Muscle layer of duodenum (tissue), 2 donors: ENCODE data around the gene C1QTNF12.

Experiments used
- H3K27ac ChIP-seq: one replicate; pipeline ENCODE4 v1.7.0; 2013; ENCODE audit warnings: mild to moderate bottlenecking, low read length
- H3K27me3 ChIP-seq: one replicate; pipeline ENCODE4 v1.7.0; 2013; ENCODE audit warnings: low read depth, mild to moderate bottlenecking, control low read depth, low read length
- H3K36me3 ChIP-seq, 2 donors: one replicate each; pipeline ENCODE4 v1.7.0; 2013; ENCODE audit warnings: low read length in 2 of 2, control low read depth in 1 of 2, mild to moderate bottlenecking in 1 of 2; ENCODE audit not compliant: insufficient read depth in 2 of 2, control insufficient read depth in 1 of 2
- H3K4me1 ChIP-seq, 2 donors: one replicate each; pipeline ENCODE4 v1.7.0; 2013; ENCODE audit warnings: low read length in 2 of 2, mild to moderate bottlenecking in 2 of 2, control low read depth in 1 of 2, moderate library complexity in 1 of 2; ENCODE audit not compliant: insufficient read depth in 2 of 2, control insufficient read depth in 1 of 2
- H3K4me3 ChIP-seq, 2 donors: one replicate each; pipeline ENCODE4 v1.7.0; 2013; ENCODE audit warnings: low read length in 2 of 2, low read depth in 1 of 2, mild to moderate bottlenecking in 1 of 2
- H3K9me3 ChIP-seq, 2 donors: one replicate each; pipeline ENCODE4 v1.7.0; 2013; ENCODE audit warnings: low read length in 2 of 2, control low read depth in 1 of 2, mild to moderate bottlenecking in 1 of 2; ENCODE audit not compliant: control insufficient read depth in 1 of 2
- donor health status: healthy.

Gene C1QTNF12

DNA sequence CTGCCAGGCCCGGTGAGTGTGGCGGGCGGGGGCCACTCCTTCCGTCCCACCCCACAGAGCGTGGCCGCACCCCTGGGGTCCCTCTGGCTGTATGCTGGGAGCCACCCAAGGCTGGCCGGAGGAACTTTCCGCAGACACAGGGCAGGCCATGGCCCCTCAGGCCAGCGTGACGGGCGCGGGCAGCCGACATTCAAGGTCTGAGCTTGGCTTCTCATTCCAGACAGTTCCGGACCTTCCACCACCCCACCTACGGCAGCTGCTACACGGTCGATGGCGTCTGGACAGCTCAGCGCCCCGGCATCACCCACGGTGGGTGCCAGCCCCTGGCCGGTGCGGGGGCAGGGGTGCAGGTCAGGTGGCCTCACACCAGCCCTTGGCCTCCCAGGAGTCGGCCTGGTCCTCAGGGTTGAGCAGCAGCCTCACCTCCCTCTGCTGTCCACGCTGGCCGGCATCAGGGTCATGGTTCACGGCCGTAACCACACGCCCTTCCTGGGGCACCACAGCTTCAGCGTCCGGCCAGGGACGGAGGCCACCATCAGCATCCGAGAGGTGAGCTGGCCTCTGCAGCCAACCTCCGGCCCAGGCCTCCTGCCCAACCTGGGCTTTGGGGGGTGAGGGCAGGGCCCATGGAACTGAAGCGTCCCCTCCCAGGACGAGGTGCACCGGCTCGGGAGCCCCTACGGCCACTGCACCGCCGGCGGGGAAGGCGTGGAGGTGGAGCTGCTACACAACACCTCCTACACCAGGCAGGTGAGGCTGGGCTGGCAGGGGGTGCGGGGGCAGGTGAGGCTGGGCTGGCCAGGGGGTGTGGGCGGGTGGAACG is 41.0 kb upstream of the C1QTNF12 start:
- H3K4me3 ChIP-seq, result no peak overlapping the region
- H3K27ac ChIP-seq, result no peak overlapping the region
- peaks cover 0 to 8% of the 10 kb centered on the region in 2 donors for H3K4me1 ChIP-seq
- no peaks in the 10 kb centered on the region for H3K36me3 ChIP-seq
- no peaks in the 10 kb centered on the region for H3K27me3 ChIP-seq
- H3K9me3 ChIP-seq, result no peaks in the 10 kb centered on the region

DNA sequence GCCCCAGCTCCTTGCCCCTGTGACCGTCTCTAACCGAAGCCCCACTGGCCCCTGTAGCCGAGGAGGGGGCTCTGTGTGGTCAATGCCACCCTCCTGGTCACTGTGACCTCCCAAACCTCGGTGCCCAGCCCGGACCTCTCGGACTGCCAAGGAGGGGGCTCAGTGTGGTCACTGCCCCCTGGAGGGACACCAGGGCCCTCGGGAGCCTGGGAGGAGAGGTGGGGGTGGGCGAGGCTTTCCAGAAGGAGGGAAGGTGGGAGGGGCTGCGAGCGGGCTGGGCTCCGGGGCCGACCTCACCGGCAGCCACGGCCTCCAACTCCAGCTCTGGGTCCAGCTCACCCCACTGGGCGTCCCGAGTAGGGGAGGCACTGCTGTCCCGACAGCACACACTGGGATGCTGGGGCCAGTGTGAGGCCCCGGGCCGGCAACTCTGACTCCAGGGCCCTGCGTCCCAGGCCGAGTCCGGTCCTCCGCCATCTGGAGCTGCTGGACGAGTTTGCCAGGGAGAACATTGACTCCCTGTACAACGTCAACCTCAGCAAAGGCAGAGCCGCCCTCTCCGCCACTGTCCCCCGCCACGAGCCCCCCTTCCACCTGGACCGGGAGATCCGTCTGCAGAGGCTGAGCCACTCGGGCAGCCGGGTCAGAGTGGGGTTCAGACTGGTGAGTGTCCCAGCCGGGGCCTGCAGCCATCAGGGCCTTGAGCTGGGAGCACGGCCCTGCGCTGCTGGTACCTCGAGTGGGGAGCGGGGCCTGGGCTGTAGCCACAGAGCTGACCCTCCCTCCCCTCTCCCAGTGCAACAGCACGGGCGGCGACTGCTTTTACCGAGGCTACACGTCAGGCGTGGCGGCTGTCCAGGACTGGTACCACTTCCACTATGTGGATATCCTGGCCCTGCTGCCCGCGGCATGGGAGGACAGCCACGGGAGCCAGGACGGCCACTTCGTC is 40.1 kb upstream of the C1QTNF12 start:
- H3K4me1 ChIP-seq, result peaks cover 0 to 5% of the 10 kb centered on the region in 2 donors
- no peaks in the 10 kb centered on the region for H3K27me3 ChIP-seq
- no peaks in the 10 kb centered on the region for H3K9me3 ChIP-seq
- no peaks in the 10 kb centered on the region for H3K36me3 ChIP-seq
- H3K4me3 ChIP-seq, result no peak overlapping the region
- no peak overlapping the region for H3K27ac ChIP-seq

DNA sequence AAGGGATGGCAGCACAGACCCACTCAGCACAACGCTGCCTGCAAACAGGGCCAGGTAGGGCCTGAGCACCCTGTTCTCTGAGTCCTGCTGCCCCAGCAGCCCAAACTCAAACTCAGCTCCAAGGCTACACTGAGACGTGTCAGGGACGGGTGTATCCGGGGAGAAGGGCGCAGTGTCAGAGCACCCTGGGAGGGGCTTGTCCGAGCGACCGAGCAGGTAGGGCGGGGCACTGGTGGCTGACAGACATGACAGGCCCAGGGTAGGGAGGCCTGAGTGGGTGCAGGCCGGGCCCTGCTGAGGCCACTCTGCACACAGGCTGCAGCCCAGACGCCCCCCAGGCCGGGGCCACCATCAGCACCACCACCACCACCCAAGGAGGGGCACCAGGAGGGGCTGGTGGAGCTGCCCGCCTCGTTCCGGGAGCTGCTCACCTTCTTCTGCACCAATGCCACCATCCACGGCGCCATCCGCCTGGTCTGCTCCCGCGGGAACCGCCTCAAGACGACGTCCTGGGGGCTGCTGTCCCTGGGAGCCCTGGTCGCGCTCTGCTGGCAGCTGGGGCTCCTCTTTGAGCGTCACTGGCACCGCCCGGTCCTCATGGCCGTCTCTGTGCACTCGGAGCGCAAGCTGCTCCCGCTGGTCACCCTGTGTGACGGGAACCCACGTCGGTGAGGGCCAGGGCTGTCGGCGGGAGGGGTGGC is 39.2 kb upstream of the C1QTNF12 start:
- no peaks in the 10 kb centered on the region for H3K36me3 ChIP-seq
- H3K4me1 ChIP-seq, result no peaks in the 10 kb centered on the region
- H3K9me3 ChIP-seq, result no peaks in the 10 kb centered on the region
- no peak overlapping the region for H3K4me3 ChIP-seq
- no peaks in the 10 kb centered on the region for H3K27me3 ChIP-seq
- no peak overlapping the region for H3K27ac ChIP-seq

DNA sequence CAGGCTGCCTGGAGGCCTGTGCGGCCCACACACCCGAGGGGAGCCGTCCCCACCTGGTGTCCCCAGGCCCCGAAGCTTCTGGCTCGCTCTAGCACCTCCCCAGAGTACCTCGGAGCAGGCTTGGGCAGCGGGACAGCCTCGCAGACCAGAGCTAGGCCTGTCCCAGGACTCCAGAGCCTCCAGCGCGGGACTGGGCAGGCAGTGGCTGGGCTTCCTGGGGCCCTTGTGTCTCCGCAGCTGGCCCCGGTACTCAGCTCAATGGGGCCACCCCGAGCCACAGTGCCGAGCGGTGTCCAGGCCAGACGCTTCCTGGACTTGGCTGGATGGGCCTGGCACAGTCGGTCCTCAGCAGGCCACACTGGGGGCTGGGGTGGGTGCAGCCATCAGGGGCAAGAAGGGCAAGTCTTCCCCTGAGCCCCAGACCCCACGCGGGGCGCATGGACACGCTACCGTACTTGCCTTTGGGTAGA is 38.6 kb upstream of the C1QTNF12 start:
- H3K9me3 ChIP-seq, result no peaks in the 10 kb centered on the region
- no peaks in the 10 kb centered on the region for H3K27me3 ChIP-seq
- no peak overlapping the region for H3K27ac ChIP-seq
- H3K36me3 ChIP-seq, result no peaks in the 10 kb centered on the region
- no peak overlapping the region for H3K4me3 ChIP-seq
- no peaks in the 10 kb centered on the region for H3K4me1 ChIP-seq

DNA sequence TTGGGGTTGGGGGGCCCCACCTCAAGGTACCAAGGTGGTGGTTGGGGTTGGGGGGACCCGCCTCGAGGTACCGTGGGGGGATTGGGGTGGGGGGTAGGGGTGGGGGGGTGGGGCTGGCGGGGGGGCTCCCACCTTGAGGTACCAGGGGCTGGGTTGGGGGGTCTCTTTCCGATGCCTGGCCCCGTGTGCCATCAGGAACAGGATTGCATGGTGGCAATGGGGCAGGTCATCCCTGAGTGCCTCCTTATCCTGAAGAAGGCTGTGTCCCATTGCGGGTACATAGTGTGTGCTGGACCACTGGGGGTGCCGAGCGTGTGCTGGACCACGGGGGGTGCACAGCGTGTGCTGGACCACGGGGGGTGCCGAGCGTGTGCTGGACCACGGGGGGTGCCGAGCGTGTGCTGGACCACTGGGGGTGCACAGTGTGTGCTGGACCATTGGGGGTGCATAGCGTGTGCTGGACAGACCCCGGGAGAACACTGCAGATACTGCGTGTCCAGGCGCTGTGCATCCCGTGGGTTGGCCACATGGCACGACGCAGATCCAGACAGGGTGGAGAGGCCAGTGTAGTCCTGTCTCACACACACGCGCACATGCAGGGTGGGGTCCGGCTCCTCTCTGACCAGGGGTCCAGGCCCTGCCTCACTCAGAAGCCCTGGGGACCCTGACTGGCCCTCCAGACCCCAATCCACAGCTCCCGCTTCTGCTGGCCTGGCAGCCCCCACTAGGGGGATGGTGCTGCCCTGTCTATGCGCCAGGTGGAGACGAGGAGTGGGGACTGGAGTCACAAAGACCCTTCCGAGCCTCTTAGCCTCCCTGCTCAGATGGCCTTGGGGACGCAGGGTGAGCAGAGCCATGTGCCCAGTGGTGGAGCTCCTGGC is 37.9 kb upstream of the C1QTNF12 start:
- H3K4me3 ChIP-seq, result no peak overlapping the region
- H3K9me3 ChIP-seq, result no peaks in the 10 kb centered on the region
- no peaks in the 10 kb centered on the region for H3K4me1 ChIP-seq
- no peaks in the 10 kb centered on the region for H3K27me3 ChIP-seq
- H3K36me3 ChIP-seq, result no peaks in the 10 kb centered on the region
- H3K27ac ChIP-seq, result no peak overlapping the region

DNA sequence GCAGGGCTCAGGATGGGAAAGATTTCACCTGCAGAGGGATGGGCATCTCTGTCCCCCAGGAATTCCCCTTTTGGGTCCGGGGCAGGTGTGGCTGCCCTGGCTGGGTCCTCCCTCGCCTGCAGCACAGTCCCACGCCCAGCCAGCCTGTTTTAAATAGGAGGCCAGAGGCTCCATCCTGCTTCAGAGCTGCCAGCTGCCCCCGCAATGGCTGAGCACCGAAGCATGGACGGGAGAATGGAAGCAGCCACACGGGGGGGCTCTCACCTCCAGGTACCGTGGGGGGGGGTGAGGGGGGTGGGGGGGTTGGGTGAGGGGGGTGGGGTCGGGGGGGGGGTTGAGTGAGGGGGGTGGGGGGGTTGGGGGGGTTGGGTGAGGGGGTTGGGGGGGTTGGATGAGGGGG is 37.3 kb upstream of the C1QTNF12 start:
- H3K27me3 ChIP-seq, result no peaks in the 10 kb centered on the region
- H3K27ac ChIP-seq, result no peak overlapping the region
- no peaks in the 10 kb centered on the region for H3K36me3 ChIP-seq
- H3K4me1 ChIP-seq, result no peaks in the 10 kb centered on the region
- H3K4me3 ChIP-seq, result no peak overlapping the region
- H3K9me3 ChIP-seq, result no peaks in the 10 kb centered on the region

DNA sequence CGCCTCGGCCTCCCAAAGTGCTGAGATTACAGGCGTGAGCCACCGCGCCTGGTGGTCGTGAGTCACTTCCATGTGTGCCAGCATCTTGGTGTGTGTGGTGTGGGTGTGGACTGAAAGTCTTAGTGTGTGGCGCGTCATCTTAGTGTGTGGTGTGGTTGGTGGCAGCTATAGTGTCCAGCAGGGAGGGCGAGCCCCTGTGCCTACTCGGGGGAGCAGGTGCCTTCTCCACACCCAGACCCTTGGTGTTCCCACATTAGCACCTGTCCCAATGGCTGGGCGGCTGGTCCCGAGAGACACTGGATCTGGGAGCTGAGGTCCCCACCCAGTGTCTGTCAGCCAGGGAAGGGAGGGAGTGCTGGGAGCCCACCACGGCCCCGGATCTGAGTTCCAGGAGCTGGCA is 36.5 kb upstream of the C1QTNF12 start:
- no peaks in the 10 kb centered on the region for H3K36me3 ChIP-seq
- H3K27ac ChIP-seq, result no peak overlapping the region
- H3K27me3 ChIP-seq, result no peaks in the 10 kb centered on the region
- H3K9me3 ChIP-seq, result no peaks in the 10 kb centered on the region
- no peaks in the 10 kb centered on the region for H3K4me1 ChIP-seq
- no peak overlapping the region for H3K4me3 ChIP-seq

DNA sequence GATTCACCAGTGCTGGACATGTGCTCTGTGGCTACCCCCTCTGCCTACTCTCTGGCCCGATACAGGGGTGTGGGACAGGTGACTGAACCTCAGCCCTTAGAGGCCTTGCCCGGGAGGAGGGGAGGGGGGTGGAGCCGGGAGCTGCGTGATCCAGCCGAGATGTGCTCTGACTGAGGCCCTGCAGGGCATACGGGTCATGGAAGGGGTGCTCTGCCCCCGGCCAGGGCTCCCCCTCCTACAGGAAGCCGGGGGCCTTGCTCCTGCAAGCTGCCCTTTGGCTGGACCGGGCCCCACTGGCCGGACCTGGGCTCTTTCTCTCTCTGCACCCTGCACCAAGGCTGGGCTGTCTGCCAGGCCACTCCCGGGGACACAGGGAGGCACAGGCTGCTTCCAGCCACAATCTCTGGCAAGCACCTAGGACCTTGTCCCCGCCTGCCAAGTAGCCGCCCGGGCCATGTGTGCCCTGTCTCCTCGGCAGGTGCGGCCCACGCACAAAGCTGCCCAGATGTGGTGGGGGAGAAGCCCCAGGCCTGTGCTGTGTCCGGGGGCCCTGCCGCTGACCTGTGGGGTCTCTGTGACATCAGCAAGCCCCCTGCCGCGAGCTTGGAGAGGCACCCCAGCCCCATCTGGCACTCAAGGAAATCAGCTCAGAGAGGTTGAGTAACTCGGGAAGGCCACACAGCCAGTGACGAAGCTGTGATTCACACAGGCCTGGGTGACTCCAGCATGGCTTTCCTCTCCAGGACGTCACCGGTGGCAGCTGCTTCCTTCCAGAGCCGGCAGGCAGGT is 35.2 kb upstream of the C1QTNF12 start:
- Histone ChIP-seq H3K36me3 (no peaks in the 10 kb centered on the region), H3K27ac (peak overlapping the region; percentile 23), H3K27me3 (no peaks in the 10 kb centered on the region), H3K4me3 (no peak overlapping the region), H3K9me3 (no peaks in the 10 kb centered on the region), H3K4me1 (no peaks in the 10 kb centered on the region)

DNA sequence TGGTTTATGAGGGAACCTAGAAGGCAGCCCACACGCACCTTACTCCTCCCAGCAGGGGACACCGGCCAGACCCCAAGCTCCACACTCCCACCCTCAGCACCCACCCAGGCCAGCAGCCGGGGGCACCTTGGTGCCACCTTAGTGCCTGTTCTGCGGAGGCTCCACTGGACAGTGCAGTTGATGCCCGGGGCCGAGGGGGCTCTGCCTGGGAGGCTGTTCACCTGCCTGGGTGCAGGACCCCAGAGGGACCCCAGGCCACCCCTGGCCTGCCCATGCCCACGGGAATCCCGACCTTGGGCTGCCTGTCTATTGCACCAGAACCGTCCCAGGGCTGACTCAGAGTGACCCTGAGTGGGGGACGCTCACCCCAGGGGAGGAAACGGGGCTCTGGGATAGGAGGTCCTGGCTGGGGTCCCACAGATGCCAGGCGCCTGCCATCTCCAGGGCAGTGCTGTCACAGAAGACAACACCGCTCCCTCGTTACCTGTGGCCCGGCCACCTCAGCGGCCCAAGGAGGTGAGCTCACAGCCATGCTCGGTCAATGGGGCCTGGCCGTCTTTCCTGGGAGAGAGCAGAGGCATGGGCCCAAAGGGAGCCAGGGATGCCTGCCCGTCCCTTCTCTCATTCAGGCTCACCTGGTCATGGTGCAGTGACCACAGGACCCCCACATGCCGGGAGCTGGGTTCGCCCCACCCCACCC is 34.4 kb upstream of the C1QTNF12 start:
- H3K27me3 ChIP-seq, result no peaks in the 10 kb centered on the region
- no peak overlapping the region for H3K27ac ChIP-seq
- H3K4me3 ChIP-seq, result no peak overlapping the region
- H3K36me3 ChIP-seq, result no peaks in the 10 kb centered on the region
- H3K9me3 ChIP-seq, result no peaks in the 10 kb centered on the region
- H3K4me1 ChIP-seq, result no peaks in the 10 kb centered on the region
